GM19467 (cell line): Measurements from ENCODE around the gene PRDM16.
"Not testable (repeated sequence)": the region's sequence is repeated elsewhere in the genome, so short reads cannot be mapped to it uniquely, and the experiment has no call there.

Experiments used
- ATAC-seq: cut with Tn5 transposase; IDR thresholded peaks from one replicate; pipeline ENCODE4 v1.9.1; 2021; ENCODE audit warnings: mild to moderate bottlenecking, moderate library complexity; ENCODE audit not compliant: unreplicated experiment

Gene PRDM16

DNA sequence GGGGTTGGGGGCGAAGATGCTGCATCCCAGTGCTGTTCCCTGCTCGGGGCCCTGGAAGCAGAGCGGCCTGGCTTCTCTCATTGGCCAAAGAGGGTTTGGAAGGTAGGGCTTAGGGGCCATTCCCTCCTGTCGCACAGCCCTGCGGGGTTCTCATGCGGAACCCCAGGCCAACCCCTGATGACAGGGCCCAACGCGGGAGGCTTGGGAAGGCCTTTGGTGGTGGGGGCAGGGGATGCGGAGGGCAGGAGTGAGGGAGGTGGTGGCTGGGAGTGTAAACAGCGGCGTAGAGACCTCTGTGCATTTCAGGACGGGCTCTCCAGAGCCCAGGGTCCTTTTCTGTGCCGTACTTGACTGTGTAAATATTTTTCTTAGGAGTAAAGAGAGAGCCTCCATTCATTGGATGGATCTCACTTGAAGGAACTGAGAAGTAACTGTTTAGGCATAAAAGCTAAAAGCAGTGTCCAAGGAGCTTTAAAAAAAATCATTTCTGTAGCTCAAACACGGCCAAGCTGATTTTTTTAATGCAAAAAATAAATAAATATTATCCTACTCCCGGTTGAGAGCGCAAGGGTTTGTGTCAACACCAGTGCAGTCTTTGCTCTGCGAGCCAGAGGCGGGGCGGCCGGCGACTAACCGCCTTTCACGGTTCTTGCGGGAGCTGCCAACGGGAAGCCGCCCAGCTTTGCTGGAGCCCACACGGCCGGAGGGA lies 169.1 kb downstream of the PRDM16 start:
- no peak for ATAC-seq

DNA sequence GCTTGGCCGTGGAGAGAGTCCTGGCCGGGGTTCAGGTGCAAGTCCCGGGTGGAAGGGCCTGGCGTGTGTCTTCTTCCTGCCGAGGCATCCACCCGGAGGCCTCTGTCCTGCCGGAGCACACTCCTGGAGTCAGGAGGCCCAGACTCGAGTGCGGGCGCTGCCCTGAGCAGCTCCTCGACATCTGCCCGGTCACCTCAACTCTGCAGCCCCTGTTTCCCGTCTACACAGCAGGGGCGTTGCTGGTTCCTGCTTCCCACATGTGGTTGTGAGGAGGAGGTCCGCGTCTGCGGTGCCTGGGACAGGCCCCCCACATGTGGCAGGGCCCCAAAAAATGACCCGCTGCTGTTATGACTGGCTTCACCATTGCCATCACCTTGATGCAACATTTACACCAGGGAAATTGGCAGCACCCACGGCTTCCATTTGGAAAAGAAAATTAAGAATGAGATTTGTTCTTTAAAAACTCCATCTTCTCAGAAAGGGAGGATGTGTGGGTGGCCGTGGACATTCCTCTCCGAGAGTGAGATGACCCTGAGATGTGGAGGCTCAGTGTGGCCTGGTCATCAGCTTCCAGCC lies 169.8 kb downstream of the PRDM16 start:
- no peak for ATAC-seq

DNA sequence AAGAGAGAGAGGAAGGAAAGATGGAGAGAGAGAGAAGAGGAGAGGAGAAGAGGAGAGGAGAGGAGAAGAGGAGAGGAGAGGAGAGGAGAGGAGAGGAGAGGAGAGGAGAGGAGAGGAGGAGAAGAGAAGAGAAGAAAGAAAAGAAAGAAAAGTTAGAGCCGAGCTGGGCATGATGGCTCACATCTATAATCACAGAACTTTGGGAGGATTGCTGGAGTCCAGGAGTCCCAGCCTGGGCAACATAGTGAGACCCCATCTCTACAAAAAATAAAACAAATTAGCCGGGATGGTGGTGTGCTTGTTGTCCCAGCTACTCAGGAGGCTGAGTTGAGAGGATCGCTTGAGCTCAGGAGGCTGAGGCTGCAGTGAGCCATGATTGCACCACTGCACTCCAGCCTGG lies 171.0 kb downstream of the PRDM16 start:
- not testable (repeated sequence) for ATAC-seq

DNA sequence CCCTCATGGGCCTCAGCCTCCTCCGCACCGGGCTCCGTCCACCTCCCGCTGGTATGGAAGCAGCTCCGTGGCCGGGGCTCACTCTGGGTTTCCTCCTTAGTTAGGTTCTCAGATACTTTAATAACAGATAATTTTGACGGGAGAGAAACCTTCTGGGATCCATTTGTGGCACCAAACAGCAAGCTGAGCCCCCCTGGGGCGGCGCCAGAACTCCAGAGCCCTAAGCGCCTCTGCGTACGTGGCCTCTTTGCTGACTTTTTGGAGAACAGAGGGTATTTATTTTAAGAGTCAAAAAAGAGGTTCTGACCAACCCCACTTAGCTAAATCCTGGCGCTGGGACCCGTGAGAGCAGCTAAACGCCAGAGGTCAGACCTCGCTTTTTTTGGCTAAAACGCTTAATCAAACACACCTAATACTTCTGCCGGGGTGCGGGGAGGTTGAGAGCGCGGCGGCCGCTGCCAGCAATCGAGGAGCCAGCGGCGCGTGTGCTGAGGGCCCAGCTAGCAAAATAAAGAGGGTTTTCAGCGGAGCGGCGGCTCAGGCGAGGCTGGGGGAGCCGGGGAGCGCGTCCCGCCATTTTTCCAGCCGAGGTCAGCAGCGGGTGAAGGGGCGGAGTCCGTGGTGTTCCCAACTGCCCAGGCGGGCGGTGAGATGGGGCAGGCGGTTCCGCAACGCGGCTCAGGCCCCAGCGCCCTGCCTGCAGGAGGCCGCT lies 171.7 kb downstream of the PRDM16 start:
- no peak for ATAC-seq

DNA sequence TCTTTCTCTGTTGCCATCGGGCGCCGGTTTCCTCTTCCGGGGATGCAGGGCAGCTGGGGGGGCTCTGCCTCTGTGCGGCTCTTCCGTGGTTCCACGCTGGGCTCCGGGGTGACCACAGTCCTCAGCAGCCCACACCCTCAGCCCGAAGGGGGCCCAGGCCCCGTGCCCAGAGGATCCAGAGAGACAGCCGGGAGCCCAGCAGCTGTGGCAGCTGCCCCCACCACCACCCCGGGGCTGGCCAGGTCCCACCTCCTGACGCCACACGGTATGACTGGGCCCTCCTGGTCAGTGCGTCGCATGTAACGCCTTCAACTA lies 172.2 kb downstream of the PRDM16 start:
- no peak for ATAC-seq

DNA sequence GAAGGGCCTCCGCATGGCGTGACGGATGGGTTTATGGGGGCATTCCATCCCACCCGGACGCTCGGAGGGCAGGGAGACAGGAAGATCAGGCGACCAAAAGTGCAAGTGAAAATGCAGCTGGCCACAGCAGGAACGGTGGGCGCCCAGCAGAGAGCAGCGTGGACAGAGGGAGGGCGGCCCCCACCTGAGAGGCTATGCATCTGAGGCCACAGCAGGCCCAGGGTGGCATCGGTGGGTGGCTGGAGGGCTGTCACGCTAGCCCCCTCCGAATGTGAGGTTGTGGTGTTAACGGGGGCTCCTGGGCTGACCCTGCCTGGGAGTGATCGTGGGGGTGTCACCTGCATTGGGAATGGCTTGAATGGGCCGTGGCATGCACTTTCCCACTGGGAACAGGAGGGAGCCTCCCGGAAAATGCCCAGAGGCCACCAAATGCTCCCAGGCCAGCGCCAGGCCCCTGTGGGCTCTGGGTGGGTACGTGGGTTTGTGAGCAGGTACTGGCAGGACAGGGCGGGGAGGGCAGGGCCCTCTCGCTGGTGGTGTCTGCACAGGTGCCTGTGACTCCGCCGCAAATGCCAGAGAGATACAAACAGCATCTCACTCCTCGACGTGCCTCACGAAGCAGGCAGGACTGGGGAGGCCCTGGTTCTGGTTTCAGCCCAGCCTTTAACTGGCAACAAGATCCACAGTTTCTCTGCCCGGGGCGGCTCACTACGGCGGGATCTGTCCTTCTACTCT lies 172.8 kb downstream of the PRDM16 start:
- ATAC-seq: no peak

DNA sequence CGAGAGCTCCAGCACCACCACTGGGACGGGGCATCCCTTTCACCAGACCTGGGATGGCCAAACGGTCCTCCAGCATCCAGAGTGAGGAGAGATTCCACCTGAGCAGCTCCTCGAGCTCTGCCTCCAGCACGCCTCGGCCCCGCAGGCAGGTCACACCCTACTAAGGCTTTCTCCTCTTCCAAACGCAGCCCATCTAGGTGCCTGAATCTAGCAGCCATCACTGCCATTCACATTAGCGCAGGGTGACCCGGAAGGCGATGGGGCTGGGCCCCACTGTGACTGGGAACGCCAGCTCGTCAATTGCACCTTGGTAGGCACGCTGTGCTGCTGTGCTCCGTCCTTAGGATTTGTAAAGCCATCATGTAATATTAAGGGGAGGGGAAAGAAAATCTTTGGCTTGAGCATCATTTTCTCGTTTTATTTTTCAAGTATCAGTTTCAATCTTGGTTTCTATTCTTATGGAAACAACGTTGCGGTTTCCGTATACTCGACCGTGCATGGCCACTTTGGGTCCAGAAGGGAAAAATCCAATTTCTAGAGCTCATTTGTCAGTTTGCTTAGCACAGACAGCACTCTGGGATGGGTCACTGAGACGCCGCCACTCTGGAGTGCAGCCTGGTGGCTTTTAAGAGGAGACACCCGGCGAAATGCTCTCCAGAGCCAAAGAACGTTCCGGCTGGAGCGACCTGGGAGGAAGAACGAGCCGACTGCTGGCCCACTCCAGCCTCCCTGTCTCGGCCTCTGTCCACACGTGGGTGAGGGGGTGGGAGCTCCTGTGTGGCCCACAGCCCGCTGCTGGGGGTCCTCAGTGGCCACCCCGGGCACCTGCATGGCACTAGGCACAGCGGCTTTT lies 173.6 kb downstream of the PRDM16 start:
- no peak for ATAC-seq

DNA sequence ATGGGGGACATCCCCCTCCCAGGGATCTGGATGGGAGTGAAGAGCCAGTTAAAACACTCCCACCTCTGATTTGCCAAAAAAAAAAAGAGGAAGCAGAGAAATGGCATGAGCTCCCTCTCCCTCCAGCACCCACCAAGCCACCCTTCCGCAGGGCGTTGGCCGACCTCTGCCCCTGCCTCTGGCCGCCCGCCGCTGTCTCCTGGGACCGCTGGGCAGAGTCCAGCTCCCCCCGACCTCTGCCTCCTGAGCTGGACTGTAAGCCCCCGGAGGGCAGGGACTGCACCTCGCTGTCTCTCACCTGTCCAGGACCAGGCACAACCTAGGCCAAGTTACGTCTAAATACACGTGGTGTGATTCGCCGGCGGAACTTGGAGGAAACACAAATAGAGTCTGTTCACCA lies 174.3 kb downstream of the PRDM16 start:
- no peak for ATAC-seq

DNA sequence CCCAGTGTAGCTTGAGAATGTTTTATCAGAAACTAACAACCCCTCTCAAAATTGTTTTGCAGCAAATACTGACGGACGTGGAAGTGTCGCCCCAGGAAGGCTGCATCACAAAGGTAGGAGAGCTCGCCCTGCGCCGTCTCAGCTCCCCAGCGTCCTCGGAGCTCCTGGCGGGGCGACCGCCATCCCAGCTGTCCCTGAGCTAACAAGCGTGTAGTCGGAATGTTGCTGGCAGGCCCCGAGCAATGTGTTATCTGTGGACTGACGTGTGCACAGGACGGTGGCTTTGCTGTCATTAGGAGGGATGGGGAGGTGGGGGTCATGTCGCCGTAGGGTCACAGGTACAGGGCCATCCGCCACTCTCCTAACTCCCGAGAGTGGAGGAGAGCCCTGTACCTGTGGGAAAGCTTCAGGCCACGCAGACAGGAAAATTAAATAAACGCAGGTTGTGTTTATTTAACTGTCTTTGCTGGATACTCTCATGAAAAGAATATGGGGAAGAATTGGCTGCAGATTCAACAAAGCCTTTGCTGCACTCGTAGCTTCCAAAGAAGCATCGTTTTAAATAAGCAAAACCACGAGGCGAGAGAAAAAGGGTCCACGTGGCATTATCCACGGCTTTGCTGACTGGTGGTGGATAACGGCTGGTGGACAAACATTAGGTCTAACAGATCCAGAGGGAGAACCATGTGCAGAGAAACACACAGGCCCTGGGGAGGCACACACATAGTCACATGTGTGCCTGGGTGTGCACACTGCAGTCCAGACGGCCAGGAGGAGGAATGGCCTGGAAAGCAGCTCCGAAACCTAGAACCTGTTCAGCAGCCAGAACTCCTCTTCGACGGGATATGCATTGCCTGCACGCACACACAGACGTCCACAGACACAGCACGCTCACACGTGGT lies 175.3 kb downstream of the PRDM16 start:
- ATAC-seq: no peak

DNA sequence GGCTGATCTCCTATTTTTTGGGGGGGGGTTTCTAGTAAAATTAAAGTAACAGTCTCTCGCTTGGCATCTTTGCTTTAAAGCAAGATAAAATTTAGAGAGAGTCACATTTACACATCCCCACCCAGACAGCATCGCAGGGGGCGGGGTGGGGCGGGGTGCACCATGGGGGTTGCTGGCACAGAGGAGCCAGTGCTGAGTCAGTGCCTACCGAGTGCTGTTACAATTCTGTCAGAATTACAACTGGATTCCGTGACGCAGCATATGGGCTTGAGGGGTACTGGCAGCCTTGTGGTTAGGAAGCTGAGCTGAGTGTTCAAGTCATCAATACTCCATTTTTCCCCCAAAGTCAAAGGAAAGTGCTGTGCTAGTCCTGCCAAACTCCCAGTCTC lies 175.9 kb downstream of the PRDM16 start:
- ATAC-seq: no peak

DNA sequence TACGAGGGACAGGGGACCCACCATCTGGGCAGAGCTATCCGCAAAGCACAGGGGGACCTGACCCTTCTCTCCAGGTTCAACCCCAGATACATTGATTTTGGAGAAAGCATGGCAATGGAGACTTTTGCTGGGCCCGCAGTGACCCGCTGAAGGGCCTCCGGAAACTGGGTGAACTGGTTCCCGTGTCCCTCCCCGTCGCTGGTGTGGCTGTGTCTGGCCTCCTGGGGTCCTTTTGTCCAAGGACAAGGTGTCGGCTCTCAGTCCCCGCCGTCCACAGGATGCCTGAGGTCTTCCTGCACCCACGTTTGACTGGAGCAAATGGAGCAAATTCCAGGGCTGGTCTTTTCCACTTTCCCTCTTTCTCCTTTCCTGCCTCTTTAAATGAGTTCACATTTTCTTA lies 176.3 kb downstream of the PRDM16 start:
- ATAC-seq: no peak

DNA sequence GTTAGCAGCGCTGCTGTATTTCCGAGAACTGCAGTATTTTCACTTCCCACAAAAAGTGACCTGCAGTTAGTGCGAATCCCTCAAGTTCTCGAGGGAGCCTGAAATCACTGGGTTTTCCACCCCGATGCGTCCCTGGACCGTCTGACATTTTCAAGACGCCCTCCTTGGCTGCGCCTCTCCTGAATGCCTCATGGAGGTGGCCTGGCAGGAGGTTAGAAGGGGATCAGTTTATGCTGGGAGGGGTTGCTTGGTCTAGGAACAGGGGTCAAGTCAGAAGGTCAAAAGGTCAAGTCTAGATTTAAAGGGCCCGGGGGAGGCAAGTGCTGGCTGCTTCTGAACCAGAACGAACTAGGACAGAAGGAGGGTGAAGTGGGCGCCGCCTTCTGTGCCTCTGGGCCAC lies 176.8 kb downstream of the PRDM16 start:
- no peak for ATAC-seq

DNA sequence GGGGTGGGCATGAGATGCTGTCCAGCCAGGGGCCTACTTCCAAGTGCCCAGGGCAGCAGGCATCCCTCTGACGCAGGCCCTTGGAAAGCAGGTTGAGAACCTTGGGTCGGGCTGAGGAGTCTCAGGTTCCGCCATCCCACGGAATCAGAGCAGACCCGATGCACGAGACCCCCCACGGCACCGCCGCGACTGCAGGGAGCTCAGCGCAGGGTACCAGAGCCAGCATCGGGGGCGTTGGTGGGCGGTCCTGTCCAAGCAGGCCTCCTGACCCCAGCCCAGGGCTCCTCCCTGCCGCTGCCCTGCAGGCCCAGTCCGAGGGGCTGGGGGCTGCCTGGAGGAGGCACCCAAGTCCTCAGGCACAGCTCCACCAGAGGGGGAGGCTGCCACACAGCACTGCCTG lies 177.2 kb downstream of the PRDM16 start:
- no peak for ATAC-seq

DNA sequence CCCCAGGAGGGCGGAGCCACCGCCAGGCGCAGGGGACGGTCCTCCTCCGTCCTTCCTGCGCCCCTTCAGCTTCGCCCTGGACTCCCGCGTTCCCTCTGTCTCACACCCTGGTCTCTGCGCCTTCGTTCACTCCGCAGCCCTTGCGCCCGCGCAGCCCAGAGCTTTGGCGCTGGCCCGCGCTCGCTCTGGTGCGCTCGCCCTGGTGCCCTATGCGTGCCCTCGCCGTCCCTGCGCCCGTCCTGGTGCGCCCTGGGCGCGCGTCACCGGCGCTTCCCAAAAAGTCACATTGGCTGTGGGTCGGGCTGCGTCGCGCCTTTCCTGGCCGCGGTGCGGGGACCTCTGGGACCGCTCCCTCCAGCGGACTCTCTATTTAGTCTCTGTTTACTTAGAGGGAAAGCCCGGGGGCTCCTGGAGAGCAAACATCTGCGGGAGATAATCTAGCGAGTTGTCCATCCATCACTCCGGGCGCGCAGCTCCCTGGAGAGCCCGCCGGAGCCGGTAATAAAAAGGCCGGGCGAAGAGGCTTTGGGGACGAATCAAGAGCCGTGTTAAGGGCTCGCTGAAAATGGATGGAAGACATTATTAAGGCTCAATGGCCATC lies 178.6 kb downstream of the PRDM16 start:
- ATAC-seq: no peak

DNA sequence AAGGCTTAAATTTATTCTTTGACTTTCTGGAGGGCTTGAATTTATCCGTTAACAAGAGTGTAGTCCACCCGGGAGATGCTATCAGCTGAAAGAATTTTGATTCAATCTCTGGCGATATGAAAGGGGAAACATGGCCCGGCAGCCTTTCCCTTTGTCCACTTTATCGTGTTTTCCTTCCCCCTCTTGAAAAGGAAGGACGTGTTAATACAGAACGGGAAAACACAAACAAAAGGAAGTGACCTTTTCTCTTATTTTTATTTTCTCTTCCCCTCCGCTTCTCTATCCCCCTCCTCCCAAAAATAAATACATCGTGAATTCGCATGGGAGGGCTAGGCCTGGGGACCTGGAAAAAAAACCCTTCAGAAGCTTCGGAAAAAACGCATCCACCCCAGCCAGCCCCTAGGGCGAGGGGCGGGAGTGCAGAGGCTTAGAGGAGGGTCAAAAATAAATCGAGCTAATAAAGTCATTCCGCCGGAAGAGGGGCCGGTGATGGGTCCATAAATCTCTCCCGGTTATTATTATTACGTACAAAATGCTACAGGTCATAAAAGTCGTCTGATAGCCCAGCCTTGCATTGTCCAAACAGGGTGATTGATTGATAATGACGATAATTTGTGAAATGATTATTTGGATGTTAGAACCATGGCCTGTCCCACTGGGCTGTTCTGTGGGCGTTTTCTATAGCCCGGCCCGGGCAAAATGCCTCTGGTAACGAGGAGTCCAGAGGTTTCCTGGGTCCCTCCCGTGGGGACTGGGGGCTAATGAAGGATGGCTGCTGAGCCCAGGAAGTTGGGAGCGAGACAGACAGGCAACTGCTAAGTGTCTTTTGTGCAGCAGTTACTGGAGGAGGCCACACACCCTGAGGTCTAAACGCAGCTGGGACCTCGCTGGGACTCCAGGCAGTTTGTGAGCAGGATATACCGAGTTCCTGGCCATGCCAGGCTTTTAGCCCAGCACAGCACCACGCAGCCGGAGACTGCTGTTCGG lies 179.4 kb downstream of the PRDM16 start:
- no peak for ATAC-seq

DNA sequence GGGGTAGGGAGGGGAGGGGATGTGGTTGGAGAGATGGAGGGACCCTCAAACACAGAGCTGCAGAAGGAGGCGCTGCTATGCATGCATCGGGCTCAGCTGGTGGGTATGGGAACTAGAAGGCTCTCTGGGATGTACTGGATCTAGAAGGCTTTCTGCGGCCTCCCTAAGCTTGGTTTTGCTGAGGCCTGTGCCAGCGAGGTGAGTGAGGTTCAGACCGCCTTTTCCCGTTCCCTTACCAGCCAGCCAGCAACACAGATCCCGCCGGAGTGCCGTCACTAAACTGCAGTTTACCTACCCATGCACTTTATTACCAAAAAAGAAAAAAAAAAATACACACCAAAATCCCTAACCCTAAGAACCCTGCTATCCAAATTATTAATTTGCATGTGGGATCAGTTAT lies 180.2 kb downstream of the PRDM16 start:
- ATAC-seq: no peak

DNA sequence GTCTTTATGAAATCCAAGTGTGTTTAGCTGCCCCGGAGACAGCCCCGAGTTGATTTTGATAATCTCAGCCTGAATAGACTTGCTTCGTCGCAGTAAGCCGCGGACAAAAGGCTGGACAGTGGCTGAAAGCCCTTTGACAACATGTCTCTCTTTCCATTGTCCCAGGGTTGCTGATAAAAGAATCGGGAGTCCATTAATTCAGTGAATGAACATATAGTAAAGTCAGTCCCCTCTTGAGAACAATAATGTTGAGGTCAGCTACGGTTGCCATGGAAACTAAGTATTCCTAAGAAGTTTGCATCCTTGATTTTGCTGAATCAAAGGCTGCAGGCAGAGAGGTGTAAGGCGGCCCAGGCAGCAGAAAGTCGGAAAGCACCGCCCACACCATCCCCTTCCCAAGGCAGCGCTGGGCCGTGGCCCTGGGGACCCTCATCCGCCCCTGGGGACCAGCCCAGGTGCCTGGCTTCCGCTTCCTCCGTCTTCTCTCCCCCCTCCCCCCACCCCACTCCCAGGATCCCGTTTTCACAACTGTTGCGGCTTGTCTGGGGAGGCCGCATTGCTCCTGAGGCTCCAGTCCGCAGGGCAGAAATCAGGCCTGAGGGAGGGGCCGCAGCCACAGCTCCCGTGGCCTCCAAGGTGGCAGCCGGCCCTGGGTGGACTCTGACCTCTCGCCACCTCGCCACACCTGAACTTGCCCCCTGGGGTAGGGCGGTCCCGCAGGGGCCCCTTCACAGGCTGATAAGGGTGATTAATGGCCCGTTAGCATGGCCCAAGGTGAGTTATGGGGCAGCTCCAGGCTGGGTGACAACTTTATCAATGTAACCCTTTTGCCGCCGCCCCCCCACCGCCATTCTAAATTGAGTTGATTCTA lies 180.9 kb downstream of the PRDM16 start:
- ATAC-seq: no peak
